Esophagus (tissue), 2 donors: Measurements from ENCODE around the gene SLC9A3. TPM values are rescaled to one million over a fixed set of nuclear protein-coding genes. Genes with fewer than 3 reads are reported as not detected.

Experiments
- H3K27ac ChIP-seq, 2 donors: one replicate each; pipeline ENCODE4 v1.5.1; 2013; ENCODE audit warnings: low read depth in 2 of 2, mild to moderate bottlenecking in 2 of 2, inconsistent platforms in 1 of 2, low read length in 1 of 2, moderate library complexity in 1 of 2
- H3K27me3 ChIP-seq, 2 donors: one replicate each; pipeline ENCODE4 v1.6.1; 2013; ENCODE audit warnings: low read length in 2 of 2, control low read depth in 1 of 2, mild to moderate bottlenecking in 1 of 2; ENCODE audit not compliant: insufficient read depth in 2 of 2, control insufficient read depth in 1 of 2
- H3K36me3 ChIP-seq, 2 donors: one replicate each; pipeline ENCODE4 v1.6.1; 2013; ENCODE audit warnings: low read length in 1 of 2; ENCODE audit not compliant: control insufficient read depth in 2 of 2, insufficient read depth in 2 of 2
- H3K4me1 ChIP-seq, 2 donors: one replicate each; pipeline ENCODE4 v1.6.1; 2013; ENCODE audit warnings: low read length in 1 of 2; ENCODE audit not compliant: control insufficient read depth in 2 of 2, insufficient read depth in 2 of 2
- H3K4me3 ChIP-seq, 2 donors: one replicate each; pipeline ENCODE4 v1.5.1; 2013; ENCODE audit warnings: low read length in 2 of 2, mild to moderate bottlenecking in 2 of 2, low read depth in 1 of 2, moderate library complexity in 1 of 2
- H3K9me3 ChIP-seq, 2 donors: one replicate each; pipeline ENCODE4 v1.6.1; 2013; ENCODE audit warnings: mild to moderate bottlenecking in 2 of 2, low read depth in 1 of 2, low read length in 1 of 2, moderate library complexity in 1 of 2; ENCODE audit not compliant: control insufficient read depth in 2 of 2, insufficient read depth in 1 of 2
- WGBS, 2 donors: extraction: QIAGEN DNeasy Blood & Tissue Kit; methylation state at CpG; one replicate each; pipeline ENCODE4 v1.1.7; 2013; 5-methylcytosine and 5-hydroxymethylcytosine counted together
- polyA plus RNA-seq, 2 donors: library from polyadenylated mRNA; stranded (reverse); fragments of 200-250 nt; gene quantifications; one replicate each; pipeline ENCODE4 v1.2.3, GENCODE V29; 2013
- donor health status: healthy with polysubstance abuse.
- donor health status: Bipolar disorder and iron deficiency.

SLC9A3 gene
- polyA plus RNA-seq, 2 donors, result 1.9 to 4.4 TPM

- peaks cover 0 to 9% of the 10 kb centered on the region in 2 donors for H3K9me3 ChIP-seq
- H3K27ac ChIP-seq, result no peak overlapping the region
- H3K36me3 ChIP-seq, result no peaks in the 10 kb centered on the region
- H3K27me3 ChIP-seq, result no peaks in the 10 kb centered on the region
- no peak overlapping the region for H3K4me3 ChIP-seq
- 84 to 90% methylated on average over 8 of the region's 8 CpGs for WGBS, 2 donors
- H3K4me1 ChIP-seq, result peaks cover 0 to 3% of the 10 kb centered on the region in 2 donors
Observed at GRCh38 chr5:568809-569208, 44.6 kb upstream of the SLC9A3 start.

- no peak overlapping the region for H3K27ac ChIP-seq
- H3K4me1 ChIP-seq, result peaks cover 0 to 3% of the 10 kb centered on the region in 2 donors
- H3K9me3 ChIP-seq, result peaks cover 0 to 9% of the 10 kb centered on the region in 2 donors
- no peaks in the 10 kb centered on the region for H3K36me3 ChIP-seq
- no peaks in the 10 kb centered on the region for H3K27me3 ChIP-seq
- no peak overlapping the region for H3K4me3 ChIP-seq
- 65 to 70% methylated on average over 27 of the region's 27 CpGs for WGBS, 2 donors
Observed at GRCh38 chr5:568061-568781, 44.0 kb upstream of the SLC9A3 start.

- Histone ChIP-seq H3K9me3 (peaks cover 0 to 9% of the 10 kb centered on the region in 2 donors), H3K4me3 (no peak overlapping the region), H3K27ac (no peak overlapping the region), H3K36me3 (no peaks in the 10 kb centered on the region), H3K27me3 (no peaks in the 10 kb centered on the region), H3K4me1 (peaks cover 0 to 3% of the 10 kb centered on the region in 2 donors)
- WGBS, 2 donors, result 80 to 82% methylated on average over 13 of the region's 13 CpGs
Observed at GRCh38 chr5:567664-568060, 43.4 kb upstream of the SLC9A3 start.

GRCh38 chr5:566636-567309 lies 42.5 kb upstream of the SLC9A3 start:
- WGBS, 2 donors, result 88 to 90% methylated on average over 16 of the region's 16 CpGs

GRCh38 chr5:565782-566440 lies 41.7 kb upstream of the SLC9A3 start:
- no peaks in the 10 kb centered on the region for H3K27me3 ChIP-seq
- H3K36me3 ChIP-seq, result no peaks in the 10 kb centered on the region
- 30 to 36% methylated on average over 19 to 20 of the region's 20 CpGs for WGBS, 2 donors
- no peak overlapping the region for H3K27ac ChIP-seq
- H3K4me3 ChIP-seq, result no peak overlapping the region
- peaks cover 0 to 9% of the 10 kb centered on the region in 2 donors for H3K9me3 ChIP-seq
- peaks cover 0 to 3% of the 10 kb centered on the region in 2 donors for H3K4me1 ChIP-seq

More at GRCh38 chr5:566636-567309, 42.5 kb upstream of the SLC9A3 start:
- H3K36me3 ChIP-seq, result no peaks in the 10 kb centered on the region
- peaks cover 0 to 9% of the 10 kb centered on the region in 2 donors for H3K9me3 ChIP-seq
- no peak overlapping the region for H3K27ac ChIP-seq
- H3K4me1 ChIP-seq, result peaks cover 0 to 3% of the 10 kb centered on the region in 2 donors
- no peak overlapping the region for H3K4me3 ChIP-seq
- no peaks in the 10 kb centered on the region for H3K27me3 ChIP-seq

GRCh38 chr5:561408-561807 lies 37.2 kb upstream of the SLC9A3 start:
- H3K4me1 ChIP-seq, result peaks cover 0 to 3% of the 10 kb centered on the region in 2 donors
- H3K27me3 ChIP-seq, result no peaks in the 10 kb centered on the region
- no peaks in the 10 kb centered on the region for H3K36me3 ChIP-seq
- H3K27ac ChIP-seq, result no peak overlapping the region
- 57 to 62% methylated on average over 21 of the region's 21 CpGs for WGBS, 2 donors
- no peak overlapping the region for H3K4me3 ChIP-seq
- peaks cover 0 to 3% of the 10 kb centered on the region in 2 donors for H3K9me3 ChIP-seq

GRCh38 chr5:560792-561166 lies 36.5 kb upstream of the SLC9A3 start:
- Histone ChIP-seq H3K4me3 (no peak overlapping the region), H3K27me3 (no peaks in the 10 kb centered on the region), H3K27ac (no peak overlapping the region), H3K4me1 (peaks cover 0 to 2% of the 10 kb centered on the region in 2 donors), H3K36me3 (no peaks in the 10 kb centered on the region), H3K9me3 (peaks cover 0 to 1% of the 10 kb centered on the region in 2 donors)
- WGBS, 2 donors, result 70 to 76% methylated on average over 12 of the region's 12 CpGs

- 83 to 89% methylated on average over 32 of the region's 32 CpGs for WGBS, 2 donors
Observed at GRCh38 chr5:558871-559503, 34.7 kb upstream of the SLC9A3 start.

GRCh38 chr5:558326-558725 lies 34.1 kb upstream of the SLC9A3 start:
- 85 to 89% methylated on average over 9 to 10 of the region's 10 CpGs for WGBS, 2 donors

More at GRCh38 chr5:558871-559503, 34.7 kb upstream of the SLC9A3 start:
- Histone ChIP-seq H3K27ac (no peak overlapping the region), H3K36me3 (no peaks in the 10 kb centered on the region), H3K4me1 (no peaks in the 10 kb centered on the region), H3K27me3 (no peaks in the 10 kb centered on the region), H3K9me3 (no peaks in the 10 kb centered on the region), H3K4me3 (no peak overlapping the region)

More at GRCh38 chr5:558326-558725, 34.1 kb upstream of the SLC9A3 start:
- no peaks in the 10 kb centered on the region for H3K9me3 ChIP-seq
- H3K4me3 ChIP-seq, result no peak overlapping the region
- no peaks in the 10 kb centered on the region for H3K4me1 ChIP-seq
- H3K36me3 ChIP-seq, result no peaks in the 10 kb centered on the region
- H3K27ac ChIP-seq, result no peak overlapping the region
- no peaks in the 10 kb centered on the region for H3K27me3 ChIP-seq
